Activated CD8-positive, alpha-beta T cell treated with anti-CD3 and anti-CD28 coated beads for 36 hours (primary cell): ENCODE measurements around the gene ODAM. TPM values are rescaled to one million over a fixed set of nuclear protein-coding genes. Genes with fewer than 3 reads are reported as not detected.
"Not testable (repeated sequence)": the region's sequence is repeated elsewhere in the genome, so short reads cannot be mapped to it uniquely, and the experiment has no call there.

Experiments used
- ATAC-seq: fragments of 200-7000 bp; cut with Tn5 transposase; one replicate; pipeline ENCODE4 v1.10.0; 2021; ENCODE audit warnings: mild to moderate bottlenecking, moderate library complexity
- CTCF ChIA-PET: fragments of 350-600 bp; sonication (Branson Sonifier 250); formaldehyde crosslinking; loops from one replicate; lab custom pipeline; 2021; ENCODE audit warnings: antibody characterized with exemption; lab: Charles Lee
- POLR2A ChIA-PET: fragments of 350-600 bp; sonication (Branson Sonifier 250); formaldehyde crosslinking; loops from one replicate; lab custom pipeline; 2021; ENCODE audit warnings: antibody characterized with exemption; lab: Charles Lee
- DNase-seq: peaks from one replicate; pipeline ENCODE4 v3.0.0-alpha.2; 2020
- H3K27ac Mint-ChIP-seq: one replicate; pipeline ENCODE4 v1.8.0; 2021; ENCODE audit warnings: mild to moderate bottlenecking, mixed read lengths
- H3K27me3 Mint-ChIP-seq: one replicate; pipeline ENCODE4 v1.8.0; 2021; ENCODE audit warnings: mixed read lengths
- H3K36me3 Mint-ChIP-seq: one replicate; pipeline ENCODE4 v1.8.0; 2021; ENCODE audit warnings: low read depth, mixed read lengths
- H3K4me1 Mint-ChIP-seq: one replicate; pipeline ENCODE4 v1.8.0; 2021; ENCODE audit warnings: low read depth, mixed read lengths
- H3K4me3 Mint-ChIP-seq: one replicate; pipeline ENCODE4 v1.8.0; 2021; ENCODE audit warnings: mild to moderate bottlenecking, moderate library complexity, mixed read lengths
- H3K9me3 Mint-ChIP-seq: one replicate; pipeline ENCODE4 v1.8.0; 2021; ENCODE audit warnings: mixed read lengths
- intact Hi-C: fragments of 100-400 bp; cut with micrococcal nuclease; formaldehyde crosslinking; loops from one replicate; pipeline ENCODE4 v1.10.0; 2022
- total RNA-seq, 2 experiments: library from RNA; stranded (reverse); gene quantifications; one replicate each; pipeline ENCODE4 v1.2.3, GENCODE V29; 2021
- TF ChIP-seq, protein P1 (sequence below): fragments of 200-600 bp; IDR thresholded peaks from one replicate; pipeline ENCODE4 v1.8.0; 2022; ENCODE audit warnings: antibody characterized with exemption, mild to moderate bottlenecking

The ODAM gene
- total RNA-seq, 2 experiments from 2014 or later: not detected

DNA sequence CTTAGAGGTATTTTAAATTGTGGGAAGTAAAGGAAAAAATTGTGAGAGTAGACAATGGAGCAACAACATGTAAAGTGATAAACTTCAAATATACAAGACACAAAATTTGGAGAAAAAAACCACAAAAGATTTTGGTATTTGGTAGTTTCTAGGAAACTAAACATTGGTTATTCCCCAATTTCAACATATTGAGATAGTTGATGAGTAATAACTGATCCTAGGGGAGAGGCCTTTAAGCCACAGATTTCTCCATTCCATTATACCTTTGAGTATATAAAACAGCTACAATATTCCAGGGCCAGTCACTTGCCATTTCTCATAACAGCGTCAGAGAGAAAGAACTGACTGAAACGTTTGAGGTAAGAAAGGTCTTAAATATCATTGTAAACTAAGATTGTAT lies 30.3 kb downstream of the ODAM start, which contains the start of gene FDCSP:
FDCSP (plus strand) TSS at position 301 of the 400 bp plus-strand sequence. CDS start 5,071 bp downstream, outside the sequence.
- ATAC-seq (no peak), DNase-seq (no peak)
- POLR2A ChIA-PET: no interaction called here
- no peak within 1 kb of the TSS for H3K4me3 Mint-ChIP-seq
- H3K27ac Mint-ChIP-seq: no peak within 1 kb of the TSS
- intact Hi-C loops: no loop called here
- TF ChIP-seq, protein P1, sequence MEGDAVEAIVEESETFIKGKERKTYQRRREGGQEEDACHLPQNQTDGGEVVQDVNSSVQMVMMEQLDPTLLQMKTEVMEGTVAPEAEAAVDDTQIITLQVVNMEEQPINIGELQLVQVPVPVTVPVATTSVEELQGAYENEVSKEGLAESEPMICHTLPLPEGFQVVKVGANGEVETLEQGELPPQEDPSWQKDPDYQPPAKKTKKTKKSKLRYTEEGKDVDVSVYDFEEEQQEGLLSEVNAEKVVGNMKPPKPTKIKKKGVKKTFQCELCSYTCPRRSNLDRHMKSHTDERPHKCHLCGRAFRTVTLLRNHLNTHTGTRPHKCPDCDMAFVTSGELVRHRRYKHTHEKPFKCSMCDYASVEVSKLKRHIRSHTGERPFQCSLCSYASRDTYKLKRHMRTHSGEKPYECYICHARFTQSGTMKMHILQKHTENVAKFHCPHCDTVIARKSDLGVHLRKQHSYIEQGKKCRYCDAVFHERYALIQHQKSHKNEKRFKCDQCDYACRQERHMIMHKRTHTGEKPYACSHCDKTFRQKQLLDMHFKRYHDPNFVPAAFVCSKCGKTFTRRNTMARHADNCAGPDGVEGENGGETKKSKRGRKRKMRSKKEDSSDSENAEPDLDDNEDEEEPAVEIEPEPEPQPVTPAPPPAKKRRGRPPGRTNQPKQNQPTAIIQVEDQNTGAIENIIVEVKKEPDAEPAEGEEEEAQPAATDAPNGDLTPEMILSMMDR: no peak
- H3K9me3 Mint-ChIP-seq: no peaks in the 10 kb centered on the region
- CTCF ChIA-PET: no interaction called here
- no peaks in the 10 kb centered on the region for H3K36me3 Mint-ChIP-seq
- no peaks in the 10 kb centered on the region for H3K4me1 Mint-ChIP-seq
- H3K27me3 Mint-ChIP-seq: no peaks in the 10 kb centered on the region

DNA sequence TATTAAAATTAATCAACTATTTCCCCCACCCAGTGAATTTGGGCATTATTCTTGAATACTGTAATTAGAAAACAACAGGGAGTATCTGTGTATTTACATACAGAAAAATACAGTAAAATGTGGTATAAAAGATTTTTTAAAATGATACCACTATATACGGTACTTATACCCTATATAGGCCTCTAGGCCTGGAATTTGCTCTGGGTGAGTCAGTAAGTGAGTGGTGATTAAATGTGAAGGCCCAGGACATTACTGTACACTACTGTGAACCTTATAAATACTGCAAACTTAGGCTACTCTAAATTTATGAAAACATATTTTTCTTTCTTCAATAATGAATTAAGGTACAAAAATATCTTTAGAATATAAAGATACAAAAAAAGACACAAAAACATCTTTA lies 40.6 kb downstream of the ODAM start:
- no peak for DNase-seq
- no peaks in the 10 kb centered on the region for H3K36me3 Mint-ChIP-seq
- POLR2A ChIA-PET: no interaction called here
- H3K4me1 Mint-ChIP-seq: no peaks in the 10 kb centered on the region
- H3K4me3 Mint-ChIP-seq: no peak overlapping the region
- CTCF ChIA-PET: no interaction called here
- intact Hi-C loops: no loop called here
- TF ChIP-seq, protein P1: no peak
- ATAC-seq: no peak
- no peaks in the 10 kb centered on the region for H3K27me3 Mint-ChIP-seq
- H3K27ac Mint-ChIP-seq: no peak overlapping the region
- H3K9me3 Mint-ChIP-seq: no peaks in the 10 kb centered on the region

DNA sequence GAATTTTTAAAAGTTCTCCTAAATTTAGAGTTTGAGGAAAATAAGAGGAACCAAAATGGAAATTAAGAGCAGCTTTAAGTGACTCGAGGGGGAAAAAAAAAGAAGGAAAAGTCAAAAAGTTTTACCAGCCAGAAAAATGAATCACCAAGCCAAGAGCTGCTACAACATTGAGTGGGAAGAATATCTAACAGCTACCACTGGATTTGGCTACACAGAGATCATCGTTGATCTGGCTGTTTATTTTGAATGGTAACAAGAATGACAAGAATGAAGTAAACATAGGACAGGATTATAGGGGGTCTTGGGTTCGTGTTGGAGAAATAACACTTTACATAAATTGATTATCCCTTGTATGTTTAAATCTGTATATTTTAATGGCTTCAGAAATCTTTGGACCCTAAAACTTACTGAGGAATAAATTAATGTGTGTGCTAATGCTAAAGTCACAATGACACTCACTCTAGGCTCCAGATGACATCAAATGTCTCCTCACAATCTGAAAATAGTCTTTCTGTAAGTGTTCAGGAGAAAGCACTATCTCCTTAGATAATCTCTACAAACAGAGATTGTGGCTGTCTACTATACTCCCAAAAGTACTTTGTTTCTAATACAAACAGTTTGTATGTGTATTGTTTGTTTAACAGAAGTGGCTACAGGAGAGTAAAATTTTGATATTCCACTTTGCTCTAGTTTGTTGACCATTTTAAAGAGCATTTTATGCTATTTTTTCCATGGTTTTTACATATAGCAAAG lies 43.8 kb downstream of the ODAM start:
- H3K9me3 Mint-ChIP-seq: no peaks in the 10 kb centered on the region
- H3K4me3 Mint-ChIP-seq: no peak overlapping the region
- H3K36me3 Mint-ChIP-seq: no peaks in the 10 kb centered on the region
- H3K4me1 Mint-ChIP-seq: no peaks in the 10 kb centered on the region
- H3K27me3 Mint-ChIP-seq: no peaks in the 10 kb centered on the region
- DNase-seq (no peak), ATAC-seq (no peak)
- TF ChIP-seq, protein P1: no peak
- H3K27ac Mint-ChIP-seq: no peak overlapping the region
- intact Hi-C loops: no loop called here
- POLR2A ChIA-PET: no interaction called here
- CTCF ChIA-PET: interaction anchor here (0.6 kb wide), 1 partner anchor 75 kb away, joined by 3 read pairs; no protein-coding TSS in a partner anchor

DNA sequence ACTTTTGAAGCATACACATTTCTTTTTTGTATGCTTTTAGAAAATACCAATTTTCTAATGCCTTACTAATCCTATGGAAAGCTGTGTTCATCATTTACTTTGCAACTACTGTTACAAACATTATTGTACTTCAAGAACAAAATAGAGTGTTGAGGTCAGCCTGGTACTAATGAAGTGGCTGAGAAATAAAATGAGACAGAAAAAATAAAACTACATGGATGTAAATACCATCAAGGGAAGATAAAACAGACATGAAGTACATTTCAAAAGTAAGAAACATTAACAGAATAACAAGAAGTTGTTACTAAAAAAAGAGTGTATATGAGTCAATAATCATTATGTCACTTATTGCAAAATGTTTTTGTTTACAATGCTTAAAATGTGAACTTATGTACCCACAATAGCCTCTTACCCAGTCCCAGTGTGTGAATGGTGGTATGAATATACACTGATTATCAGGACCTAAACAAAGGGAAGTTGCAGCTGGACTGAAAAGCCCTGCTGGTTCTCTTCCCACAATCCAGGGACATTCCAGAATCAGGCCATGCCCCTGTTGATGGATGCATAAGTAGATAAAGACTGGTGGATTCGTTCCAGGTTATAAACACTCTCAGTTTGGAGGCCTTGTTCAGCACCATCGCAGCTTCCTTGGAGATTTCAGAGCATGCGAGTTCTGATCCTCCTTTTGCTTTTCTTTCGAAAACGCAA lies 44.5 kb downstream of the ODAM start:
- H3K27ac Mint-ChIP-seq: no peak overlapping the region
- H3K9me3 Mint-ChIP-seq: no peaks in the 10 kb centered on the region
- ChIA-PET CTCF (no interaction called here), POLR2A (no interaction called here)
- no peak for DNase-seq
- ATAC-seq: no peak
- H3K36me3 Mint-ChIP-seq: no peaks in the 10 kb centered on the region
- intact Hi-C loops: no loop called here
- no peak overlapping the region for H3K4me3 Mint-ChIP-seq
- H3K4me1 Mint-ChIP-seq: no peaks in the 10 kb centered on the region
- TF ChIP-seq, protein P1: no peak
- no peaks in the 10 kb centered on the region for H3K27me3 Mint-ChIP-seq

DNA sequence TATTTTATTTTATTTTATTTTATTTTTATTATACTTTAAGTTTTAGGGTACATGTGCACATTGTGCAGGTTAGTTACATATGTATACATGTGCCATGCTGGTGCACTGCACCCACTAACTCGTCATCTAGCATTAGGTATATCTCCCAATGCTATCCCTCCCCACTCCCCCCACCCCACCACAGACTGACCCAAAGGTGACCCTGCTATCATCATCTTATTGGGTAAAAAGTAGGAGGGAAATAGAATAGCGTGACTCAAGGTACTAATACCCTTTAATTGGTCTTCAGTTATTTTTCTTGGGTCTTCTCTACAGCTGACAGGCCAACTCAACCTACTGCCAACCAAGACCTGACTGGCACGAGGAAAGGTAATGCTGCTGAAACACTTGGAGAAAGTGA lies 46.8 kb downstream of the ODAM start, which contains the start of gene CSN3:
CSN3 (plus strand) TSS at position 301 of the 400 bp plus-strand sequence. CDS start 2,223 bp downstream, outside the sequence.
- ChIA-PET CTCF (interaction anchor here (0.7 kb wide), 1 partner anchor 11 kb away, joined by 3 read pairs; no protein-coding TSS in a partner anchor), POLR2A (interaction anchor here (0.6 kb wide), 1 partner anchor 13 kb away, joined by 3 read pairs; no protein-coding TSS in a partner anchor)
- H3K9me3 Mint-ChIP-seq, ATAC-seq, H3K36me3 Mint-ChIP-seq, H3K4me1 Mint-ChIP-seq, intact Hi-C loops, H3K4me3 Mint-ChIP-seq, H3K27me3 Mint-ChIP-seq, H3K27ac Mint-ChIP-seq, DNase-seq: not testable (repeated sequence)
